Breast epithelium (tissue), 3 donors: ENCODE results near the gene MED14.

Experiments used
- POLR2A ChIP-seq: fragments of 450-650 bp; IDR thresholded peaks from one replicate; pipeline ENCODE4 v1.6.1; 2016; ENCODE audit warnings: antibody characterized with exemption, mild to moderate bottlenecking, moderate library complexity
- POLR2AphosphoS5 ChIP-seq, 3 donors: sonication (generic); formaldehyde crosslinking; IDR thresholded peaks; one replicate each; pipeline ENCODE4 v1.6.1; 2017; ENCODE audit warnings: antibody characterized with exemption in 3 of 3

GRCh38 chrX:40761762-40762161 lies 26.4 kb upstream of the MED14 start:
- TF ChIP-seq POLR2AphosphoS5 (IDR thresholded peaks at IDR 0.05), result no peak
- TF ChIP-seq POLR2A, result no peak
